ENCODE data around the gene TSPAN17. TPM values are rescaled to one million over a fixed set of nuclear protein-coding genes. Genes with fewer than 3 reads are reported as not detected.

TSPAN17 gene
- total and polyA plus RNA-seq, 9 of the 15 experiments (the other 6 are each of a cell fraction or from before 2014, with no cell fraction given) = 0.73 to 58.3 (median 34.5) TPM

DNA sequence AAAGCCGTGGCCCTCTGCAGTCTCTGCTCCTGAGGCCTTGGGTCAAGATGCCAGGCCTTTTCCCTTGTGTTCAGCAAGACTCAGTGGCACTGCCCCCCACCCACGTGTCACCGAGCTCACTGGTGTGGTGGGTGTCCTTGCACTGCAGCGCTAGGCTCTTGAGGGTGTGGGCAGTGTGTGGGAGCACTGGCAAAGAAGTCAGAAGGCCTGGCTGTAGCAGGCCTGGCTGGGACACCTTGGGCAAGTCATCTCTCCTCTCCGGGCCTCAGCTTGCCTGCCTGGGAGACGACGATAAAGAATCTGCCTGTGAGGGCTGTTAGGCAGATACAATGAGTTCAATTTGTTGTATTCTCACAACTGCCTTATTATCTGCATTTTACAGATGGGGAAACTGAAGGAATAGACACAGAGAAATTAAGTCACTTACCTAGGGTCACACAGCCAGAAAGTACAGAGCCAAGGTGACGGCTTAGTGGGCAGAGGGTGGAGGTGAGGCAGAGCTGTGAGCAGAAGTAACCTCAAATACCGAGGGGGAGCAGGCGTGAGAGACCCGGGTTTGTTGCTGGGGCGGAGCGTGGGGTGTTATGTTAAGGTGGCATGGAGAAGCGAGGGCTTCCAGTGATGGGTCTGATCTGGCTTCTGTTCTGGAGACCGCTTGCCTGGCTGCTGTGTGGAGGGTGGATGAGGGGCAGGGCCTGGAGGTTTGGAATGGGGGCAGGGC, 1.4 kb downstream of the TSPAN17 start (continued):
- TF ChIP-seq, protein P1, sequence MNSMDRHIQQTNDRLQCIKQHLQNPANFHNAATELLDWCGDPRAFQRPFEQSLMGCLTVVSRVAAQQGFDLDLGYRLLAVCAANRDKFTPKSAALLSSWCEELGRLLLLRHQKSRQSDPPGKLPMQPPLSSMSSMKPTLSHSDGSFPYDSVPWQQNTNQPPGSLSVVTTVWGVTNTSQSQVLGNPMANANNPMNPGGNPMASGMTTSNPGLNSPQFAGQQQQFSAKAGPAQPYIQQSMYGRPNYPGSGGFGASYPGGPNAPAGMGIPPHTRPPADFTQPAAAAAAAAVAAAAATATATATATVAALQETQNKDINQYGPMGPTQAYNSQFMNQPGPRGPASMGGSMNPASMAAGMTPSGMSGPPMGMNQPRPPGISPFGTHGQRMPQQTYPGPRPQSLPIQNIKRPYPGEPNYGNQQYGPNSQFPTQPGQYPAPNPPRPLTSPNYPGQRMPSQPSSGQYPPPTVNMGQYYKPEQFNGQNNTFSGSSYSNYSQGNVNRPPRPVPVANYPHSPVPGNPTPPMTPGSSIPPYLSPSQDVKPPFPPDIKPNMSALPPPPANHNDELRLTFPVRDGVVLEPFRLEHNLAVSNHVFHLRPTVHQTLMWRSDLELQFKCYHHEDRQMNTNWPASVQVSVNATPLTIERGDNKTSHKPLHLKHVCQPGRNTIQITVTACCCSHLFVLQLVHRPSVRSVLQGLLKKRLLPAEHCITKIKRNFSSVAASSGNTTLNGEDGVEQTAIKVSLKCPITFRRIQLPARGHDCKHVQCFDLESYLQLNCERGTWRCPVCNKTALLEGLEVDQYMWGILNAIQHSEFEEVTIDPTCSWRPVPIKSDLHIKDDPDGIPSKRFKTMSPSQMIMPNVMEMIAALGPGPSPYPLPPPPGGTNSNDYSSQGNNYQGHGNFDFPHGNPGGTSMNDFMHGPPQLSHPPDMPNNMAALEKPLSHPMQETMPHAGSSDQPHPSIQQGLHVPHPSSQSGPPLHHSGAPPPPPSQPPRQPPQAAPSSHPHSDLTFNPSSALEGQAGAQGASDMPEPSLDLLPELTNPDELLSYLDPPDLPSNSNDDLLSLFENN (IDR thresholded peaks at IDR 0.05; ENCODE audit: low read depth in 2 of 2, low read length in 2 of 2) = peak in 1 of 2 experiments; percentile 76; a peak in 1 of 4 replicates
- TF ChIP-seq ZNF212 (CRISPR knock-in tag; IDR thresholded peaks at IDR 0.05) (no peak), LCOR (CRISPR knock-in tag; IDR thresholded peaks at IDR 0.05) (0 out of 2 replicates have a peak, but pooled peaks have one; percentile 19), NCOA4 (IDR thresholded peaks at IDR 0.05; ENCODE audit: partially characterized antibody) (no peak), CBX5 (IDR thresholded peaks at IDR 0.05; ENCODE audit: borderline replicate concordance, low read depth) (no peak), ZFX (CRISPR knock-in tag; IDR thresholded peaks at IDR 0.05) (peak; percentile 36), MEF2A (IDR thresholded peaks at IDR 0.05; ENCODE audit: control insufficient read depth, low read depth, low read length) (no peak), HDAC1 (IDR thresholded peaks at IDR 0.05) (peak in 1 of 2 experiments; percentile 45; a peak in 1 of 4 replicates), KDM1A (IDR thresholded peaks at IDR 0.05) (peak; percentile 79 to 83), BHLHE40 (IDR thresholded peaks at IDR 0.05; ENCODE audit: low read length) (0 out of 2 replicates have a peak, but pooled peaks have one; percentile 14), EWSR1 (IDR thresholded peaks at IDR 0.05; ENCODE audit: borderline replicate concordance, low read depth, partially characterized antibody) (no peak), LEF1 (IDR thresholded peaks at IDR 0.05) (peak; percentile 37; the same call in 1 of the 2 replicates), HIVEP1 (CRISPR knock-in tag; IDR thresholded peaks at IDR 0.05) (no peak), COPS2 (conservative IDR thresholded peaks at IDR 0.05) (no peak), NR4A1 (CRISPR knock-in tag; IDR thresholded peaks at IDR 0.05) (no peak), NR4A1 (tag; IDR thresholded peaks at IDR 0.05) (no peak), MTF1 (CRISPR knock-in tag; IDR thresholded peaks at IDR 0.05; ENCODE audit: borderline replicate concordance) (no peak)
- TF ChIP-seq, protein P2, sequence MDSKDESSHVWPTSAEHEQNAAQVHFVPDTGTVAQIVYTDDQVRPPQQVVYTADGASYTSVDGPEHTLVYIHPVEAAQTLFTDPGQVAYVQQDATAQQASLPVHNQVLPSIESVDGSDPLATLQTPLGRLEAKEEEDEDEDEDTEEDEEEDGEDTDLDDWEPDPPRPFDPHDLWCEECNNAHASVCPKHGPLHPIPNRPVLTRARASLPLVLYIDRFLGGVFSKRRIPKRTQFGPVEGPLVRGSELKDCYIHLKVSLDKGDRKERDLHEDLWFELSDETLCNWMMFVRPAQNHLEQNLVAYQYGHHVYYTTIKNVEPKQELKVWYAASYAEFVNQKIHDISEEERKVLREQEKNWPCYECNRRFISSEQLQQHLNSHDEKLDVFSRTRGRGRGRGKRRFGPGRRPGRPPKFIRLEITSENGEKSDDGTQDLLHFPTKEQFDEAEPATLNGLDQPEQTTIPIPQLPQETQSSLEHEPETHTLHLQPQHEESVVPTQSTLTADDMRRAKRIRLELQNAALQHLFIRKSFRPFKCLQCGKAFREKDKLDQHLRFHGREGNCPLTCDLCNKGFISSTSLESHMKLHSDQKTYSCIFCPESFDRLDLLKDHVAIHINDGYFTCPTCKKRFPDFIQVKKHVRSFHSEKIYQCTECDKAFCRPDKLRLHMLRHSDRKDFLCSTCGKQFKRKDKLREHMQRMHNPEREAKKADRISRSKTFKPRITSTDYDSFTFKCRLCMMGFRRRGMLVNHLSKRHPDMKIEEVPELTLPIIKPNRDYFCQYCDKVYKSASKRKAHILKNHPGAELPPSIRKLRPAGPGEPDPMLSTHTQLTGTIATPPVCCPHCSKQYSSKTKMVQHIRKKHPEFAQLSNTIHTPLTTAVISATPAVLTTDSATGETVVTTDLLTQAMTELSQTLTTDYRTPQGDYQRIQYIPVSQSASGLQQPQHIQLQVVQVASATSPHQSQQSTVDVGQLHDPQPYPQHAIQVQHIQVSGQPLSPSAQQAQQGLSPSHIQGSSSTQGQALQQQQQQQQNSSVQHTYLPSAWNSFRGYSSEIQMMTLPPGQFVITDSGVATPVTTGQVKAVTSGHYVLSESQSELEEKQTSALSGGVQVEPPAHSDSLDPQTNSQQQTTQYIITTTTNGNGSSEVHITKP (IDR thresholded peaks at IDR 0.05; ENCODE audit: partially characterized antibody) = no peak
- TF ChIP-seq, protein P3, sequence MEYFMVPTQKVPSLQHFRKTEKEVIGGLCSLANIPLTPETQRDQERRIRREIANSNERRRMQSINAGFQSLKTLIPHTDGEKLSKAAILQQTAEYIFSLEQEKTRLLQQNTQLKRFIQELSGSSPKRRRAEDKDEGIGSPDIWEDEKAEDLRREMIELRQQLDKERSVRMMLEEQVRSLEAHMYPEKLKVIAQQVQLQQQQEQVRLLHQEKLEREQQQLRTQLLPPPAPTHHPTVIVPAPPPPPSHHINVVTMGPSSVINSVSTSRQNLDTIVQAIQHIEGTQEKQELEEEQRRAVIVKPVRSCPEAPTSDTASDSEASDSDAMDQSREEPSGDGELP (CRISPR knock-in tag; IDR thresholded peaks at IDR 0.05; ENCODE audit: borderline replicate concordance) = peak; percentile 58
